HL-60 (cell line): Measurements from ENCODE around the gene ADAMTS3.

Source experiments
- GABPA ChIP-seq: IDR thresholded peaks from 2 replicates; pipeline ENCODE4 v1.6.1; 2012; ENCODE audit warnings: low read depth
- POLR2AphosphoS5 ChIP-seq: IDR thresholded peaks from 2 replicates; pipeline ENCODE4 v1.6.1; 2012; ENCODE audit warnings: low read depth
- REST ChIP-seq: IDR thresholded peaks from 2 replicates; pipeline ENCODE4 v1.6.1; 2012; ENCODE audit warnings: low read depth; ENCODE audit not compliant: insufficient replicate concordance
- TF ChIP-seq, protein P1 (sequence below): IDR thresholded peaks from one replicate; pipeline ENCODE4 v1.5.1; 2011; ENCODE audit warnings: low read length, control low read depth, inconsistent platforms; ENCODE audit not compliant: insufficient read depth

DNA sequence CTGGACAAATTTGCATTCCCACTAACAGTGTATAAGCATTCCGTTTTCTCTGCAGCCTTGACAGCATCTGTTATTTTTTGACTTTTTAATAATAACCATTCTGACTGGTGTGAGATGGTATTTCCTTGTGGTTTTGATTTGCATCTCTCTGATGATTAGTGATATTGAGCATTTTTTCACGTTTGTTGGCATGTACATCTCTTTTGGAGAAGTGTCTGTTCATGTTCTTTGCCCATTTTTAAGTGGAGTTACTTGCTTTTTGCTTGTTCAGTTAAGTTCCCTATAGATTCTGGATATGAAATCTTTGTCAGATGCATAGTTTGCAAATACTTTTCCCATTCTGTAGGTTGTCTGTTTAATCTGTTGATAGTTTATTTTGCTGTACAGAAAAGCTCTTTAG lies 68.8 kb downstream of the ADAMTS3 start:
- TF ChIP-seq, protein P1, sequence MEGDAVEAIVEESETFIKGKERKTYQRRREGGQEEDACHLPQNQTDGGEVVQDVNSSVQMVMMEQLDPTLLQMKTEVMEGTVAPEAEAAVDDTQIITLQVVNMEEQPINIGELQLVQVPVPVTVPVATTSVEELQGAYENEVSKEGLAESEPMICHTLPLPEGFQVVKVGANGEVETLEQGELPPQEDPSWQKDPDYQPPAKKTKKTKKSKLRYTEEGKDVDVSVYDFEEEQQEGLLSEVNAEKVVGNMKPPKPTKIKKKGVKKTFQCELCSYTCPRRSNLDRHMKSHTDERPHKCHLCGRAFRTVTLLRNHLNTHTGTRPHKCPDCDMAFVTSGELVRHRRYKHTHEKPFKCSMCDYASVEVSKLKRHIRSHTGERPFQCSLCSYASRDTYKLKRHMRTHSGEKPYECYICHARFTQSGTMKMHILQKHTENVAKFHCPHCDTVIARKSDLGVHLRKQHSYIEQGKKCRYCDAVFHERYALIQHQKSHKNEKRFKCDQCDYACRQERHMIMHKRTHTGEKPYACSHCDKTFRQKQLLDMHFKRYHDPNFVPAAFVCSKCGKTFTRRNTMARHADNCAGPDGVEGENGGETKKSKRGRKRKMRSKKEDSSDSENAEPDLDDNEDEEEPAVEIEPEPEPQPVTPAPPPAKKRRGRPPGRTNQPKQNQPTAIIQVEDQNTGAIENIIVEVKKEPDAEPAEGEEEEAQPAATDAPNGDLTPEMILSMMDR, result no peak
- TF ChIP-seq POLR2AphosphoS5 (no peak), REST (no peak), GABPA (no peak)
